ENCODE measurements around the gene NBR1.

- TF ChIP-seq POLR2A (IDR thresholded peaks at IDR 0.05) = no peak
- TF ChIP-seq, protein P1, sequence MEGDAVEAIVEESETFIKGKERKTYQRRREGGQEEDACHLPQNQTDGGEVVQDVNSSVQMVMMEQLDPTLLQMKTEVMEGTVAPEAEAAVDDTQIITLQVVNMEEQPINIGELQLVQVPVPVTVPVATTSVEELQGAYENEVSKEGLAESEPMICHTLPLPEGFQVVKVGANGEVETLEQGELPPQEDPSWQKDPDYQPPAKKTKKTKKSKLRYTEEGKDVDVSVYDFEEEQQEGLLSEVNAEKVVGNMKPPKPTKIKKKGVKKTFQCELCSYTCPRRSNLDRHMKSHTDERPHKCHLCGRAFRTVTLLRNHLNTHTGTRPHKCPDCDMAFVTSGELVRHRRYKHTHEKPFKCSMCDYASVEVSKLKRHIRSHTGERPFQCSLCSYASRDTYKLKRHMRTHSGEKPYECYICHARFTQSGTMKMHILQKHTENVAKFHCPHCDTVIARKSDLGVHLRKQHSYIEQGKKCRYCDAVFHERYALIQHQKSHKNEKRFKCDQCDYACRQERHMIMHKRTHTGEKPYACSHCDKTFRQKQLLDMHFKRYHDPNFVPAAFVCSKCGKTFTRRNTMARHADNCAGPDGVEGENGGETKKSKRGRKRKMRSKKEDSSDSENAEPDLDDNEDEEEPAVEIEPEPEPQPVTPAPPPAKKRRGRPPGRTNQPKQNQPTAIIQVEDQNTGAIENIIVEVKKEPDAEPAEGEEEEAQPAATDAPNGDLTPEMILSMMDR (IDR thresholded peaks at IDR 0.05 in 4 of 5, conservative IDR thresholded peaks at IDR 0.05 in 1 of 5) = no peak
Measured at GRCh38 chr17:43146649-43147048, 24.4 kb upstream of the NBR1 start.
